ENCODE results near the gene TPPP2. TPM values are rescaled to one million over a fixed set of nuclear protein-coding genes. Genes with fewer than 3 reads are reported as not detected.

Gene TPPP2
- total RNA-seq, 1 experiment from 2014 or later, result not detected

DNA sequence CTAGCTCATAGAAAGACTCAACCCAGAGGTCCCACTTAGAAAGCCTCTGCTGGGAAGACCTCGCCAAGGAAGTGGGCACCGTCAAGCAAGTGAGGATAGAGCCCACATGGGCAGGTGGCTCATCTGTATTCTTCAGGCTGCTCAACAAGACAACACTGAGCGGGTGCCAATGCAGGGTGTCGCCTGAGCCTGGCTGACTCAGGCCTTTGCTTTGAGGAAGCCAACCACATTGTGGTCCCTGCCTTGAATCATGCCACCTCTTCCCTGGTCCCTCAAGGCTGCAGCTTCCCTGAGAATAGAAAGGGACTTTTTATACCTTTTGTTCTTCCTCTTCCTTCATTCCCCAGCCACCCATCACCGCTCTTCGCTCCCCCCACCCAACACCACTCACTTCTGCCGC lies 6.7 kb downstream of the TPPP2 start:
- intact Hi-C loops (cut with micrococcal nuclease; ENCODE audit: unreplicated experiment), result no loop called here
- ATAC-seq (no peak), DNase-seq (ENCODE audit: low read depth, low spot score) (no peak)
- no TSS peak for BruUV-seq (replicated peaks)
- POLR2A ChIA-PET, result no interaction called here
- no peak overlapping the region for H3K27ac ChIP-seq (ENCODE audit: low read length)
- CTCF ChIA-PET, result no interaction called here
- H3K27me3 ChIP-seq (ENCODE audit: control insufficient read depth, insufficient read depth, low read length), result no peaks in the 10 kb centered on the region; the same call in none of the 2 replicates
- in situ Hi-C loops (cut with HindIII; ENCODE audit: low pct_unique_long_range_greater_than_20kb, low sequenced_read_pairs), result no loop called here
- no peak overlapping the region for H3K4me3 ChIP-seq (ENCODE audit: low read depth in 2 of 2, low read length in 2 of 2)
- H3K36me3 ChIP-seq (ENCODE audit: control insufficient read depth, insufficient read depth, low read length), result no peaks in the 10 kb centered on the region
- TF ChIP-seq, protein P1, sequence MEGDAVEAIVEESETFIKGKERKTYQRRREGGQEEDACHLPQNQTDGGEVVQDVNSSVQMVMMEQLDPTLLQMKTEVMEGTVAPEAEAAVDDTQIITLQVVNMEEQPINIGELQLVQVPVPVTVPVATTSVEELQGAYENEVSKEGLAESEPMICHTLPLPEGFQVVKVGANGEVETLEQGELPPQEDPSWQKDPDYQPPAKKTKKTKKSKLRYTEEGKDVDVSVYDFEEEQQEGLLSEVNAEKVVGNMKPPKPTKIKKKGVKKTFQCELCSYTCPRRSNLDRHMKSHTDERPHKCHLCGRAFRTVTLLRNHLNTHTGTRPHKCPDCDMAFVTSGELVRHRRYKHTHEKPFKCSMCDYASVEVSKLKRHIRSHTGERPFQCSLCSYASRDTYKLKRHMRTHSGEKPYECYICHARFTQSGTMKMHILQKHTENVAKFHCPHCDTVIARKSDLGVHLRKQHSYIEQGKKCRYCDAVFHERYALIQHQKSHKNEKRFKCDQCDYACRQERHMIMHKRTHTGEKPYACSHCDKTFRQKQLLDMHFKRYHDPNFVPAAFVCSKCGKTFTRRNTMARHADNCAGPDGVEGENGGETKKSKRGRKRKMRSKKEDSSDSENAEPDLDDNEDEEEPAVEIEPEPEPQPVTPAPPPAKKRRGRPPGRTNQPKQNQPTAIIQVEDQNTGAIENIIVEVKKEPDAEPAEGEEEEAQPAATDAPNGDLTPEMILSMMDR (IDR thresholded peaks at IDR 0.05), result no peak
- no peaks in the 10 kb centered on the region for H3K4me1 ChIP-seq (ENCODE audit: control insufficient read depth, insufficient read depth, low read length)
- H3K9me3 ChIP-seq (ENCODE audit: control insufficient read depth, insufficient read depth, low read depth, low read length), result no peaks in the 10 kb centered on the region

DNA sequence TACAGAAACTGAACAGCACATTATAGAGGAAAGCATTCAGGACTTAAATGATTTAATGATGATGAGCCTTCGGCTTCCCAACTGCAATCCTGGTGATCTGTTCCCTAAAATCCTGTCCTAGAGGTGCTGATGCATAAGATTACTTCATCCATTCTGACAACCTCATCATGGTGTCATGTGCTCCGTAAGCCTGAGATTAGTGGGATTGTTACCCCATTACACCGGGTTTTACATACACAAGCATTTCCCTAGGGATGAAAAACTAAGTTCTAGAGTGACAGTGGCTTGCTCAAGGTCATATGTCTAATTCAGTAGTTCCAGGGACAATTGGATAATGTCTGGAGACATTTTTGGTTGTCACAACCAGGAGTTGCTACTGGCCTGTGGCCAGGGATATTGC lies 7.1 kb downstream of the TPPP2 start:
- Histone ChIP-seq H3K27me3 (ENCODE audit: control insufficient read depth, insufficient read depth, low read length) (no peaks in the 10 kb centered on the region; the same call in none of the 2 replicates), H3K4me3 (ENCODE audit: low read depth in 2 of 2, low read length in 2 of 2) (no peak overlapping the region), H3K4me1 (ENCODE audit: control insufficient read depth, insufficient read depth, low read length) (no peaks in the 10 kb centered on the region), H3K36me3 (ENCODE audit: control insufficient read depth, insufficient read depth, low read length) (no peaks in the 10 kb centered on the region), H3K9me3 (ENCODE audit: control insufficient read depth, insufficient read depth, low read depth, low read length) (no peaks in the 10 kb centered on the region), H3K27ac (ENCODE audit: low read length) (no peak overlapping the region)
- TF ChIP-seq POLR2AphosphoS5 (IDR thresholded peaks at IDR 0.05; ENCODE audit: low read depth, low read length), result no peak
- TF ChIP-seq REST (IDR thresholded peaks at IDR 0.05; ENCODE audit: insufficient read depth in 1 of 2, low read depth in 2 of 2, low read length in 1 of 2), result no peak
- TF ChIP-seq SIN3A (IDR thresholded peaks at IDR 0.05; ENCODE audit: borderline replicate concordance, insufficient read depth, low read depth, low read length), result no peak
- no peak for TF ChIP-seq TCF7L2 (IDR thresholded peaks at IDR 0.05; ENCODE audit: low read depth, low read length)
- TF ChIP-seq, protein P1 (IDR thresholded peaks at IDR 0.05), result no peak
- no TSS peak for BruUV-seq (replicated peaks)
- DNase-seq (ENCODE audit: low read depth, low spot score), result no peak
- no peak for ATAC-seq
- in situ Hi-C loops (cut with HindIII; ENCODE audit: low pct_unique_long_range_greater_than_20kb, low sequenced_read_pairs), result no loop called here
- POLR2A ChIA-PET, result no interaction called here
- CTCF ChIA-PET, result no interaction called here
- intact Hi-C loops (cut with micrococcal nuclease; ENCODE audit: unreplicated experiment), result no loop called here
